OCI-LY3 (cell line): ENCODE data around the gene FNBP1L.

Experiments used
- CTCF ChIP-seq: fragments of 200-600, 300-600 bp; sonication (generic); IDR thresholded peaks from 2 replicates; pipeline ENCODE4 v1.5.1; 2014; ENCODE audit warnings: antibody characterized with exemption, low read length, low read depth
- EZH2phosphoT487 ChIP-seq: fragments of 200-600 bp; shearing (Covaris generic); IDR thresholded peaks from 2 replicates; pipeline ENCODE4 v1.6.1; 2018; ENCODE audit warnings: antibody characterized with exemption, mixed run types, low read depth

GRCh38 chr1:93488207-93488606 lies 40.3 kb downstream of the FNBP1L start:
- TF ChIP-seq CTCF: no peak
- no peak for TF ChIP-seq EZH2phosphoT487
